HG02943 (cell line): ENCODE data around the gene RMND5B.
"Not testable (repeated sequence)": the region's sequence is repeated elsewhere in the genome, so short reads cannot be mapped to it uniquely, and the experiment has no call there.

Experiments
- ATAC-seq: cut with Tn5 transposase; IDR thresholded peaks from one replicate; pipeline ENCODE4 v1.9.1; 2021; ENCODE audit warnings: mild to moderate bottlenecking, low read depth, moderate library complexity; ENCODE audit not compliant: unreplicated experiment

RMND5B gene

DNA sequence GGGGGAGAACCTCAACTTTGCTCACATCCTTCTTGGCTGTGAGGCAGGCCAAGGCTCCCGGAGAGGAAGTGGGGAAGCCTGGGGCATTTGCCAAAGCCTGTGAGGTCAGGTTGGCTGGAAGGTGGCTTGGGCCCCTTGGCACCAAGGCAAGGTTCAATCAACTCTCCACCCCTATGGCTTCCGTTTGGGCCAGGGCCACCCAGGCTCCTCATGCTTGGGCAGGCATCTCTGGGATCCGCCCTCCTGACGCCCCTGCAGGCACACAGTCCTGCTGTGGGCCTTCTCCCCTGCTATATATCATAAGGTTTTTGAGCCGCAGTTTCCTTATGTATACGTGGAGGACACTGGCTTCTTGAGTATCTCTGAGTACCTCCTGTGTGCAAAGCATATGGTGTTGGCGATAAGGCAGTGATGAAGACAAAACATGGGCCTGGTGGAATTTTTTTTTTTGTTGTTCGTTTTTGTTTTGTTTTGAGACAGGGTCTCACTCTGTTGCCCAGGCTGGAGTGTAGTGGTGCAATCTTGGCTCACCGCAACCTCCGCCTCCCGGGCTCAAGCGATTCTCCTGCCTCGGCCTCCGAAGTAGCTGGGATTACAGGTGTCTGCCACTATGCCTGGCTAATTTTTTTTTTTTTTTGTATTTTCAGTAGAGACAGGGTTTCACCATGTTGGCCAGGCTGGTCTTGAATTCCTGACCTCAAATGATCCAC is 3.4 kb upstream of the RMND5B start:
- not testable (repeated sequence) for ATAC-seq

DNA sequence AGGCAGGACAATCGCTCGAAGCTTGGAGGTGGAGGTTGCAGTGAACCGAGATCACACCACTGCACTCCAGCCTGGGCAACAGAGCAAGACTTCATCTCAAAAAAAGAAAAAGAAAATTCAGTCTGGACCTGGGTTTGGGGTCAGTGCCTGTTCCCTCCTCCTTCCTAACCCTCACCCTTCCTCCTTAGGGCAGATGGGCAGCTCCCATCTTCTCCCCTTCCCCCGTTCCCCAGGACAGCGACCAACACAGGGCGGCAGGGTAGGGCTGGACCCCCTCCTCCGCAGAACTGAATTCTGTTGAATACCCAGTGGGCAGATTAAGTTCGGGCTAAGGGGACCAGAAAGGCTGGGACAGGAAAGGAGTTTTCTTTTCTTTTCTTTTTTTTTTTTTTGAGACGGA is 1.5 kb upstream of the RMND5B start:
- ATAC-seq = no peak

GRCh38 chr5:178130234-178130575 is 609 bp upstream of the RMND5B start:
- not testable (repeated sequence) for ATAC-seq

- peak; percentile 17 for ATAC-seq
These were observed 707 bp downstream of the RMND5B start for GRCh38 chr5:178131446-178131996.

DNA sequence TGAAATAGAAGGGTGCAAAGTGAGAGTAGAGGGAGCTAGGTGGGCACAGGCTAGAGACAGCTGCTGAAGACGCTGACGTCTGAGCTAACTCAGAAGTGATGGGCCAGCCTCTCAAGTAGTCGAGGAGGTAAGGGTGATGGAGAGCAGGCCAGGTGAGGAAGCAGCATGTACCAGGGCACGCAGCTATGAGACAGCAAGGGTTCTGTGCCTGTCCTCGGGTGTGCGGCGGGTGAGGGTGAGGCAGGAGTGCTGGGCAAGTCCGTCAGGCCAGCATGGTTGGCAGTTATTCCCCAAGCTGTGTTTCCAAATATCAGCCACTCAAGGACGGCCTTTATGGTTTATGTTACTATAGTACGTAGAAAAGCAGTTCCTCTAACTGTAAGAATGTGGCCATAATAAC is 6.2 kb downstream of the RMND5B start:
- no peak for ATAC-seq

DNA sequence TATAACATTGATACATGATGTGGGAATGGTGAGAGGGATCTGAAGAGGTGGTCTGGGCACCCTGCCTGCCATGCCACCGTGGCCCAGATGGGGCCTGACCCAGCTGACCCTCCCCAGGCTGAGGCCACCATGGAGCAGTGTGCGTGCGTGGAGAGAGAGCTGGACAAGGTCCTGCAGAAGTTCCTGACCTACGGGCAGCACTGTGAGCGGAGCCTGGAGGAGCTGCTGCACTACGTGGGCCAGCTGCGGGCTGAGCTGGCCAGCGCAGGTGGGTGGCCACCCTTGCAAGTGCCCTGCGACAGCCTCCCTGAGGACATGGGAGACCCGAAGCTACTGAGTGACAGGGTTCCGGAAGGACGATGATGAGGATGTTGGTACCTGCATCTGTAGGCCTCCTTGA is 7.2 kb downstream of the RMND5B start:
- ATAC-seq = no peak

DNA sequence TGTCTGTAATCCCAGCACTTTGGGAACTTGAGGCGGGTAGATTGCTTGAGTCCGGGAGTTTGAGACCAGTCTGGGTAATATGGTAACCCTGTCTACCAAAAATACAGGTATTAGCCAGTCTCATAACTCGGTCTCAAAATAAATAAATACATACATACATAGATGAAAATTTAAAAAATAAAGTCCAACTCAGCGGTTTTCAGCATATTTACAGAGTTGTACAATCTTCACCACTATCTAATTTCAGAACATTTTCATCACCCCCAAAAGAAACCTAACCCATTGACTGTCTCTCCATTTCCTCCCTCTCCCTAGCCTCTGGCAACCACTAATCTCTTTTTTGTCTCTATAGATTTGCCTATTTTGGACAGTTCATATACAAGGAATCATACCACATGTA is 10.7 kb downstream of the RMND5B start:
- no peak for ATAC-seq

DNA sequence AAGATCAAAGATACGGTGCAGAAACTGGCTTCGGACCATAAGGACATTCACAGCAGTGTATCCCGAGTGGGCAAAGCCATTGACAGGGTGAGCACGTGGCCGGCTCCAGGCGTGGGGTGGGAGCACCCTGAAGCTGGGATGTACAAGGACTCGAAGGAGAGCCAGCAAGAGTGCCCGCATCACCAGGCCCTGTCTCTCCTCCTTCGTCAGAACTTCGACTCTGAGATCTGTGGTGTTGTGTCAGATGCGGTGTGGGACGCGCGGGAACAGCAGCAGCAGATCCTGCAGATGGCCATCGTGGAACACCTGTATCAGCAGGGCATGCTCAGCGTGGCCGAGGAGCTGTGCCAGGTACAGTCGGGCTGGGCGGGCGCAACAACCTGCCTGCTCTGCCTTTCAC is 11.8 kb downstream of the RMND5B start:
- no peak for ATAC-seq

- ATAC-seq = no peak
These were observed 12.4 kb downstream of the RMND5B start for GRCh38 chr5:178143246-178143645.

DNA sequence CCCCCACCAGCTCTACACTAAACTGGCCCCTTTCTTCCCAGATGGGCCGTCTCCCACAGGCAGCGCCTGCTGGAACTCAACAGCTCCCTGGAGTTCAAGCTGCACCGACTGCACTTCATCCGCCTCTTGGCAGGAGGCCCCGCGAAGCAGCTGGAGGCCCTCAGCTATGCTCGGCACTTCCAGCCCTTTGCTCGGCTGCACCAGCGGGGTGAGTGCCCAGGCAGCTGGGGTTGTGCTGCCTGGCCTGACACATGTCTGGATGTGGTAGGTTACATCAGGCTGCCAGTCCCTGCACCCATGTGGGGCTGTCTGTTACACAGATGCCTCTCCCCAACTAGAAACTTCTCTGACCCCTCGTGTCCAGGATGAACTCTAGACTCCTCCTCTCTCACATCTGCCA is 13.1 kb downstream of the RMND5B start:
- ATAC-seq = no peak

GRCh38 chr5:178145965-178146820 is 15.4 kb downstream of the RMND5B start:
- ATAC-seq = peak; percentile 64

GRCh38 chr5:178147406-178147805 is 16.6 kb downstream of the RMND5B start:
- ATAC-seq = no peak

- ATAC-seq = no peak
These were observed 18.6 kb downstream of the RMND5B start for GRCh38 chr5:178149199-178149932.

DNA sequence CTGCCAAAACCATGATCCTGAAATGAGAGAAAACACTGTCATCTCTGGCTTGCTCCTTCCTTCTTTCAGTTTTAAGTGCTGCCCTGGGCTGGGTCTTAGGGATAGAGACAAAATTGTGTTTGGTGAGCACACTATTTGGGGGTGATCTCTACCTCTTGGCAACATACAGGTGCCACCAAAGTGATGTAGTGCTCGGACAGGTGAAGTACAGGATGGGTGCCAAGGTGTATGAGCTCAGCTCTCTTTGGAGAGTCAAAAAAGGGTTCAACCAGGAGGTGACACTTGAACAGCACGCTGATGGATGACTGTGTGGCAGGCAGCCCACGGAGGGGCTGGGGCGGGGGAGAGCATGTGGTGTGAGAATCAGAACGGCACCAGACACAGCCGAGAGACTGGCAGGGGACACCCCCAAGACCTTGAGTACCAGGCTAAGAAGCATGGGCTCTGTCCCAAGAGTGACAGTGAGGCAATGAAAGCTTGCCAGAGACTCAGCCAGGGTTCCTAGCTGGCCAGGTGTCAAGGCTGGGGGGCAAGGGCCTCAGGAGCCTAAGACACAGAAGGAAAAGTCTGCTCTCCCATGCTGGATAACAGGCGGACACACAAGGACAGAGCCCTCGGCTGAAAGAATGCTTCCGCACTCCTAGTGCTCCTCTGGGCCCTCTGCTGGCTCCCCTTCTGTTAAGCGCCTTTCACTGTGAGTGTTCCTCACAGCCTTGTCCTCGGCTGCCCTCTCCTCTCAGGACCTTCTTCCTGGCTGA is 20.3 kb downstream of the RMND5B start:
- no peak for ATAC-seq

DNA sequence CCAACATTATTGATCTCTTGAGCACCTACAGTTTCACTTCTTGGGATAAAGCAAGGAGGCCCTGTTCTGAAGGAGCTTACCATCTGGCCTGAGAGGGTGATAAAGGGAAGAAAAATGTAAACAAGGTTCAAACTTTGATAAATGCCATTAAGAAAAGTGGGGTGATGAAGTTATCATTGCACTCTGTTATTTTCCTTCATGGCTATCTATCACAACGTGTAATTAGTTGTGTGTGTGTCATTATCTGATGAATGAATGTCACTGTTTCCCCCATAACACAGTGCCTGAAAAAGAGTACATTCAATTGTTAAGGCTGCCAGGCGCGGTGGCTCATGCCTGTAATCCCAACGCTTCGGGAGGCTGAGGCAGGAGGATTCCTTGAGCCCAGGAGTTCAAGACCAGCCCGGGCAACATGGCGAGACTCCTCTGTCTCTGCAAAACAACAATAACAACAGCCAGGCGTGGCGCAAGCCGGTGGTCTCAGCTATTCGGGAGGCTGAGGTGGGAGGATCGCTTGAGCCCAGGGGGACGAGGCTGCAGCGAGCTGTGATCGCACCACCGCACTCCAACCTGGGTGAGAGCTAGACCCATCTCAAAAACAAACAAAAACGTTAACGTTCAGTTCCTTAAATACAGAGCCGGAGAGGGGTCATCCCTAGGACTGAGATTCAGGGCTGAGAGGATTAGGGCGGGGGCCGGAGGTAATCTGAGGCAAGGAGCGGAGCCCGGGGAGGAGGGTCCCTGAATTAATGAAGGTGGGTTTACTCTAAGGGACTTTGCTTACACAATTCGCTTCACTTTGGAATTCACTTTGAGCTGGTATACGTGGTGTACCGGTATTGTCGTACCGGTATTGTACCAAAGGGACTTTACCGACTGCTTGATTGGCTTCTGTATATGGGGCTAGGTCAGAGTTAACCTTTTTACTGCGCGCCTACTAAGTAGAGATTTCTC is 22.0 kb downstream of the RMND5B start:
- no peak for ATAC-seq

DNA sequence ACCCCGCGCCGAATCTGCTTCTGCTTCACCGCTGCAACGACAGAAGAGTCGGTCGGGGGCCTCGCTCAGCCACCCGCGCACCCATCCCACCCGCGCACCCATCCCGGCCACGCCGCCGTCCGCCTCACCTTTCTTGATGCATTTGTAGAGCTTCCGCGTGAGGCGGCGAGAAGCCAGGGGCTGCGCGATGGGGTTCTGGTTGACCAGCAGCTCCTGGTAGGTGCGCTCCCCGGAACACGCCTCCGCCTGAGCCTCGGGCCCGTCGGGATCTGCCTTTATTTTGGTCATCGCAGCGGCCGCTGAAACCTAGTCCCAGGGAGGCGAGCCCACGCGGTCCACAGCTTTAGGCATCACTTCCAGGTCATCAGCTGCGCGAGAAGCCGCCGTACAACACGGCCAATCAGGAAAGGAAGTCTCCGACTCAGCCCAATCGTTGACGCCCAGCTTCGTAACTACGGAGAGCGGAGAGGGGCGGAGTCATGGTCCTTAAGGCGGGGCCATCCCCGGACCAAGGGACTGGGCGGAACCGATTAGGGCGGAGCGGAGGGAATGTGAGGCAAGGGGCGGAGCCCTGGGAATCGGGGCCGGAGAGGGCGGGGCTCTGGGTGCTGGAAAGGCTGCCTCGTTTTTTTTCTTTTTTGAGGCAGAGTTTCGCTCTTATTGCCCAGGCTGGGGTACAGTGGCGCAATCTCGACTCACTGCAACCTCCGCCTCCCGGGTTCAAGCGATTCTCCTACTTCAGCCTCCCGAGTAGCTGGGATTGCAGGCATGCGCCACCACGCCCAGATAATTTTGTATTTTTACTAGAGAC is 22.9 kb downstream of the RMND5B start, which contains the start of gene NHP2:
Gene NHP2 (minus strand): TSS at position 356 of the 811 bp plus-strand sequence. CDS start 68 bp downstream, at position 288.
- peak; percentile 97 for ATAC-seq

DNA sequence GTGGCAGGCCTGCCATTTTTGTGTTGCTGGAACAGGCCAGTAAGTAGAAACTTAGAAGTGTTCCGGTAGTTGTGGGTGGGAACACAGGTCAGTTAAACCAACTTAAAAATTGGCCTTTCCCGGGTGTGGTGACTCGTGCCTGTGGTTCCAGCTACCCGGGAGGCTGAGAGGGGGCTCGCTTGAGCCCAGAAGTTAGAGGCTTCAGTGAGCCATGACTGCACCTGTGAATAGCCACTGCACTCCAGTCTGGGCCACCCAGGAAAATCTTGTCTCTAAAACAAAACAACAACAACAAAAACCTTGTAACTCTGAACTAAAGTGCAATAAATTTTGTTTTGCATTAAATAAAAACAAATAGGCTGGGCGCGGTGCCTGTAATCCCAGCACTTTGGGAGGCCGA is 24.3 kb downstream of the RMND5B start:
- ATAC-seq = no peak

DNA sequence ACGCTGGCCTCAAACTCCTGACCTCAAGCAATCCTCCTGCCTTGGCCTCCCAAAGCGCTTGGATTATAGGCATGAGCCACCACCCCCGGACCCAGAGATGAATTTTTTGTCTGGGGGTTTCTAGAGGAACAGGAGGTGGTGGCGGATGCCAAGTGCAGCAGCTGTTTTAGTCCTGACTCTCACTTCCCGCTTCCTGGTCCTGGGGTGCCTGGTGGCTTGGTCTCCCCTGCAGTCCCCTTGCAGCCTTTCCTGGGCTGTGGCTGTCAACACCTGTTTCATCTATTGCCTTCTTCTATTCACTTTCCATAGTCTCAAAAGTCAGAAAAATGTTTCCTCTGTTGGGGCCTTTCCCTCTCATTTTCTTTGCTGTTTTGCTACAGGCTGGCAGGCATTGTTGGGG is 29.4 kb downstream of the RMND5B start:
- ATAC-seq = no peak
